ENCODE results near the gene ABCC4.
"Not testable (repeated sequence)": the region's sequence is repeated elsewhere in the genome, so short reads cannot be mapped to it uniquely, and the experiment has no call there.

Gene ABCC4

DNA sequence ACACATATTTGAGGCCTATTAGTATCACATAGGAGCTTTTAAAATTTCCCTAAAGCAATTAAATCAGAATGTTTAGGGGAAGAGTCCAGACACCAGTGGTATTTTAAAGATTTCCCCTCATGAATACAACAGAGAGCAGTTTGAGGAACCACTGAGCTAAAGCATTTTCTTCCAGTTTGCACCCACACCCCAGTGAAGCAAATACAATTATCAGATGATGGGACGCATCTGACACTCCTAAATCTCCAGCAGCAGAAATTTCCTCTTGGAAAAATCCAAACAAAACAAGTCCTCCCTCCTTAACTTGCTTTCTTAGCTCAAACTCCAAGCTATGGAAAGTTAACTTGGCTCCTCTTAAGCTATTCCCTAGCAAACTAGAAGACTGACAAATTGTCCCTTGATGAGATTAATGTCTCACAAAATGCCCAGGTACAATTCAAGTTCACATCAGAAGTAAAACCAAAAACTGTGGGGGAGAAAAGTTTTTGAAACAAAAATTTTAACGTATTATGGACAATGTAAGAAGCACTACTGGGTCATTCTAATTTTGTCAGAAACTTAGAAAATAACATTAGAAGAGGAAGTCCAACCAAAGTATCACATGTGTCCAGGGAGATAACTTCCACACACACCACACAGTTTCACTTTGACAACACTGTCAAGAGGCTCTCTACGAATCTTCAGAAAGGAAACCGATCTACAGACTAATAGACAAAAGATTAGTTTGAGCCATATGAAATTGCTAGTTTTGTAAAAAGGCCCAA, 74.1 kb downstream of the ABCC4 start:
- no peak for DNase-seq (ENCODE audit: low read depth)

DNA sequence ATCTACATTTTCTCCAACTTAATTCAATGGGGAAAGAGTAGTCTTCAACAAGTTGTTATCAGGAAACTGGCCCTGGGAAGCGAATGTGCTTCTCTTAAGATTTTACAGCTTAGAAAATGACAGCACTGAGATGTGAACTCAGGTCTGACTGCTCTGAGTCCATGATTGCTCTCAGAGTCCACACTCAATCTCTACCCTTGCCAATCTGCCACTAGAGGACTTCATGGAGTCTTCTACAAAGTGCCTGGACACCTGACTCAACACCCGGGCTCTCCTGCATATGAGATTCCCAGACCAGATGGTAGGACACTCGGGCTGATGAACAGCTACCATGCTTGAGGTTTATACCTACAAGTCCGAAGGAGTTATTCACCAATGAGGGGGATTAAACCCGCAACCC, 74.8 kb downstream of the ABCC4 start:
- no peak for DNase-seq (ENCODE audit: low read depth)

DNA sequence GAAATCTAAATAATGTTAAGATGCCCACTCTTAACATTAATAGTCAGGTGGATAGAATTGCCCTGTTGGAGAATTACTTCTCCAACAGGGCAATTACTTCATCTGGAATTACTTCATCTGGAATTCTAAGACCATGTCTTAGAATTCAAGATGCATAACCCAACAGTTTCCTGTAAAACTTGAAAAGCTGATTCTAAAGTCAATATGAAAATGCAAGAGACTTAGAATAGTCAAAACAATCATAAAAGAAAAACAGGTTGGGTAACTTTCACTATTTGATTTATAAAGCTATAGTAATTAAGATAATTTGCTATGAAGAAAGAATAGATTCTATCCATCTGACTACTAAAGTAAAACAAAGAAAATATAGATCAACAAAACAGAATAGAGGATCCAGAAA, 75.2 kb downstream of the ABCC4 start:
- no peak for DNase-seq (ENCODE audit: low read depth)

DNA sequence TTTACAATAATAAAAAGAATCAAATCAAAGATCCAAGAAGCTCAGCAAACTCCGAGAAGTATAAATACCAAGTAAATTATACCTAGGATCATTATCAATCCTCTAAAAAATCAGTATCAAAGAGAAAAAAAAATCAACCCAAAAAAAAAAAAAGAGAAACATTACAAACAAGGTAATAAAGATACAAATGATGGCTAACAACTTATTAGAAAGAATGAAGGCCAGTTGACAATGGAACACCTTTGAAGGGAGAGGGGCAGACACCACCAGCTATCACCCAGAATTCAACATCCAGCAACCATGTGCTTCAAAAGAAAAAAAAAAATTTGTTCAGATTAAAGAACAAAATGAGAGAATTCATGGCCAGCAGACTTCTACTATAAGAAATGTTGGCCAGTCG, 77.2 kb downstream of the ABCC4 start:
- DNase-seq (ENCODE audit: low read depth): no peak

DNA sequence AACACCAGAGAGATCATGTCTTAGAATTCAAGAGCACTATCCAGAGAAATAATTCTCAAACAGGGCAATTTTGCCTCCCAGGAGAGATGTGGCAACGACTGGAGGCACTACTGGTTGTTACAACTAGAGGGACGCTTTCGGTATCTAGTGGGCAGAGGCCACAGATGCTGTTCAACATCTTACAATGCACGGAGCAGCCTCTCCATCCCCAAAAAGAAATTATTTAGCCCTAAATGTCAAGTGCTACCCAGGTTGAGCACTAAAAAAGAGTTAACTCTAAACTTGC, 78.6 kb downstream of the ABCC4 start:
- no peak for DNase-seq (ENCODE audit: low read depth)

DNA sequence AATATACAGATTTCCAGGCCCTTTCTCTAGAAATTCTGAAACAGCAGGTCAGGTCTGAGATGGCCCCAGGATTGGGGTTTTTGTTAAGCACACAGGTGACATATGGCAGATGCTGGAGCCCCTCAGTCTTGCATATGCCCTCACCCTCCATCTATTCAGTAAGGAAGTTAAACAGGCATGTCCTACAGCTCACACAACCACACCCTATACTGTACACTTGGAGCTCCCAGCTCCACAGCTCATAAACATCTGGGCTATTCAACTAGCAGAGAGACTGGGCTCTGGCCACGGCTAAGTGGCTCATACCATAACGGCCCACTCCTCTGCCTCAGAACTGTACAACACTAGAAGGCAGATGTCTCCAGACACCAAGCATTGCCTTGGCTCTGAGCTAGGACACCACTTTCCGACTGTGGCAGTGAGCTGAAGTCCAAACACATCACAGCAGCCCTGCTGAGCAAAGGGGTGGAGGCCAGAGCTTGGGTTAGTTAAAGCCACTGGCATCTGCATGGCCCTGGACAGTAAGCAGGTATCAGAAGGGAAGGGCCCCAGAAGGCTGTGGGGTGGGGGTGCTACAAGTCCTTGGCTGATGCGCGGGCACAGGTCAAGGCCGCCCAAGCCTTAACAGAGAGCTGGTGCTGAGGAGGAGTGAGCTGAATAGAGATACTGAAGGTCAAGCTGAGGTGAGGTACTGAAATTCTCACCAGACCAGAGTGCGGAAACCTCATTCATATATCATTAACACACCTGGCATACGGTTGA, 79.1 kb downstream of the ABCC4 start:
- DNase-seq (ENCODE audit: low read depth): no peak

DNA sequence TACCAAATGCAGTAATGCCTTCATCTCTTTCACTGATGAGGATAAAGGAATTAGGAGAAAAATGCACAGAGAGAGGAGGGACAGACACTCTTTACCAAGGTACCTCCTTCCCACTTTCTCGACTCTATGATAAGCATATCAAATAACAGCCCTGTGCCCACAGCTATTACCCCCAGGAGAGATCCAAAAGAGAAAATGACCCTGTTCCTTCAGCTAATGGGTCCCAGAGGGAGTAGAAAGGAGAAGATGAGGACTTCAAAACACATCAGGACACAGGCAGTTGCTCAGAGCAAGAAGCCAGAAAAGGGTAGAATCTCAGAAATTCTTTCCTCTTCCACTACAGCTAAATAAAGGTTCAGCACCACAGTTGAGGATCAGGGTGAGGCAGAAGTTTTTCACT, 80.6 kb downstream of the ABCC4 start:
- no peak for DNase-seq (ENCODE audit: low read depth)

DNA sequence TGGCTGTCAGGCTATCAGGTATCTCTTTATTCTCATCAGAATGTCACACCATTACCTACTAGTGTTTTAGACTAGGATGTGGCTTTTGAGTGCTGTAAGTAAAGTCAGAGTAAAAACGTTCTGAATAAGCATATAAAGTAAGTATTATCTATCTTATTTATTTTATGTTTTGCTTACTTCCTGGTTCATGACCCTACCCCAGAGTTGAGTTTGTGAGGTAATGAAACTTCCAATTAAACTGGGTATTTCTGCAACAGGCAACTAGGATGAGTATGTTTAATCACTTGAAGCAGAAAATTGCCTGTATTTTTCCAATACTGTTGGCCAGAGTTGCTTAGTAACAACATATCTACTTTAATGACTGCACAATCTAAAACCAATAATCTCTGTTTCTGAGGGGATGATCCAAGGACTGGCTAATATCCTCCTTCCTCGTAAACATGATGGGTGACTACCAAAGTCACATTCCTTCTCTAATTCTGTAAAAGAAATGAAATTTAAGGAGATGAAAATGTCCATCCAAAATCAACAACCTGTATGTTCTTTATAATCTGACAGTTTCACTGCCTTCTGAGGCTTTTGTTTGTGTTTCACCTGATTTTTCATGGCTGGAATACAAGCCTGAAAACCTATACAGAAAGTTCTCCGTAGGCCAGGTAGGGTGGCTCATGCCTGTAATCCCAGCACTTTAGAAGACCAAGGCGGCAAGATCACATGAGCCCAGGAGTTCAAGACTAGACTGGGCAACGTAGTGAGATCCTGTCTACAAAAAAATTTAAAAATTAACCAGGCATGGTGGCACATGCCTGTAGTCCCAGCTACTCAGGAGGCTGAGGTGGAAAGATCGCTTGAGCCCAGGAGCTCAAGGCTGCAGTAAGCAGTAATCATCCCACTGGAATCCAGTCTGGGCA, 83.1 kb downstream of the ABCC4 start:
- DNase-seq (ENCODE audit: low read depth): no peak

DNA sequence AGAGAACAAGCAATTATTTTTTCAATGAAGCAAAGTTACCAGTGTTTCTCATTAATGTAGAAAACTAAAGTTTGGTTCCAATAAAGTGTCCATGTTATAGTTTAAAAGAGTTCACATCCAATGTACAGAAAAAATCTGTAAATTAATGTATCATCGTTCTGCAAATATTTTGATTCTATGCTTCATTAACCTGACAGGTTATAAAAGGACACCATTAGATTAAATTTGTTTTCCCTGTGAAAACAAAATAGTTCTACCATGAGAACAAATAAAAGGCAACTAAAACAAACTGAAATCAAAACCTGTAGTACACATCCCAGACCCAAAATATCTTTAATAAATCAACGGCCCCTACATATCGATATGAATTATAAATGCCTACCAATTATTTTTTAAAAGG, 85.1 kb downstream of the ABCC4 start:
- no peak for DNase-seq (ENCODE audit: low read depth)

DNA sequence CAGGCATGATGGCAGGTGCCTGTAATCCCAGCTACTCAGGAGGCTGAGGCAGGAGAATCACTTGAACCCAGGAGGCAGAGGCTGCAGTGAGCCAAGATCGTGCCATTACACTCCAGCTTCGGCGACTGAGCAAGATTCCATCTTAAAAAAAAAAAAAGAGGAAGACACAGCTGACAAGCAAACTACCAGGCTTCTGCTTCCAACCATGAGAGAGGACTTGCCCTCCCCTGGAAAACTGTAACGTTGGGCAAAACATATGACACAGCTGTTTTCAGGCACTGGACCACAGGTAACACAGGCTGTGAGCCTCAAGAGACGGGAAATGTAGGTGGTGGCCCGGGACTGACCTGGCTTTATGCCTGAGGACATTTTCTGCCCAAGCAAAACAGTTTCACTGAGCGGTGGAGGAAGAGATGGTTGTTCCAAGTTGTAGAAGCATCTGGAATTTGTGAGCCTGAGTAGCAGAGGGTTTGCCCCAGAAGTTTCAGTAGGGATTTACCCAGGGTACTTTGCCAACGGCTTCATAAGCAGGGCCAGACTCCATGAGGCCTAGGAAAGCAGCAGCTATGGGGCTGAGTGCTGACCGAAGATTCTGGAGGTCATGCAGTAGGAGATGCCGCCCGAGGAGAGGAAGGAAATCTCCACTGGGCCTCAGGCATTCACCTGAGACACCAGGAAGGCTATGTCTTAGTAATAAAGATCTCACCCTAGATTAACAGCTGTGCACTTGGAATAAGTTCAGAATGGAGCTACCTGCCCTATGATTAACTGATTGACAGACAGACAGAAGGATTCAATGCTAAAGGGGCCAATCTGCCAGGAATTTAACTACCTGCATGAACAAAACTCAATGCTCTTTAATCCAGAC, 88.0 kb downstream of the ABCC4 start:
- no peak for DNase-seq (ENCODE audit: low read depth)

DNA sequence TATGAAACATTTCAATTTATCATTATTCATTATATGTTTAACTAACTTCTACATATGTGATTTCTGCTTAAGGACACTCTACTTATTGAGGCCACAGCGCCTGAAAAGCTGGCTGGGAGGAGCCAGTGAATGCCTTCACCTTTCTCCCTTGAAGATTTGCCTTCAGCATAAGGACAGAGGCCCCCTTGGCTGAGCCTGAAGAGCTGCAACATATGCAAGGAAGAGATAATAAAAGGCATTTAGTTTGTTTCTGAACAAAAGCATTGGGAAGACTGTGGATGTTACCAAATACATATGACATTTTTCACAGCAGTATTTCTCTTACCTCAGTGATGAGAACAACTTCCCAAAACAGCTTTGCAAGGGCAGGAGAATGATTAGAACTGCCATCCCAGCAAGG, 92.1 kb downstream of the ABCC4 start:
- no peak for DNase-seq (ENCODE audit: low read depth)

DNA sequence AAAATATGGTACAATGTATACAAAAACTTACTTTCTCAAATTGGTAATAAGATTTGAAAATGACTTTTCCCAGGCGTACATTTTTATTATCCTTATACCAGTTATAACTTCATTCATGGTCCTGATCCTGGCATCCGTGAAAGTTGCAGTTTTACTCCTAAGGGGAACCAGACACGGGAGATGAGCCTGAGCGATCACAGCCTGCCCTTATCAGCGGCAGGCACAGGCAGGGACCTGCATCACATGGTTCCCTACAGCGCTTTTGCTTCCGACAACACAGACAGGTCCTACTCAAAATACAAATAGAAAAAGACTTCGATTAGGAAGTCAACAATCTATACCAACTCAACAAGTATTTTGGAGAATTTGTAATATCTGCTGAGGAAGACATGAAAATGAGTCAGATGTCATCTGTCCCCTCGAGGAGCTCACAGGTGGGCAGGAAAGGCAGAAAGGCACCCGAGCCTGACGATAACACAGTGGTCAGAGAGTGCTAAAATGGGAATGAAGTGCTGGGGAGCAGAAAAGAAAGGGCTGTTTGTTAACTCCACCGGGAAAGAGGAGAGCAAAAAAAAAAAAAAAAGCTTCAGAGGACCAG, 93.4 kb downstream of the ABCC4 start:
- DNase-seq (ENCODE audit: low read depth): no peak

DNA sequence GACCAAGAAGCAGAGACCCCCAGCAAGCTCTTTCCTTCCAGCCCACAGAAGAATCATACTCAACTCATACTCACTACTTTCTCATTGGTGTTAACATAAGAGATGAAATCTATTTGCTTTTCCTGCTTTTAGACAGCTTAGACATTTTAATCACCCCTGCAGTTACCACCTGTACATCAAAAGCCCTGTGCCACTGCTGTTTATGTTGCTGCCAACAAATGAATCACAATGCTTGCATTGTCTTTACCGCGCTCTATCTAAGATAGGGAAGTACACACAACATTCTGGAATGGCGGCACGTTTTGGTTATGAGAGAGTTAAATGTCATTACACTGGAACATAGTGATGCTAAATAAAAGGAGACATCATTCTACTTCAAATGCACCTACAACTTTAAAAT, 95.1 kb downstream of the ABCC4 start:
- DNase-seq (ENCODE audit: low read depth): no peak

DNA sequence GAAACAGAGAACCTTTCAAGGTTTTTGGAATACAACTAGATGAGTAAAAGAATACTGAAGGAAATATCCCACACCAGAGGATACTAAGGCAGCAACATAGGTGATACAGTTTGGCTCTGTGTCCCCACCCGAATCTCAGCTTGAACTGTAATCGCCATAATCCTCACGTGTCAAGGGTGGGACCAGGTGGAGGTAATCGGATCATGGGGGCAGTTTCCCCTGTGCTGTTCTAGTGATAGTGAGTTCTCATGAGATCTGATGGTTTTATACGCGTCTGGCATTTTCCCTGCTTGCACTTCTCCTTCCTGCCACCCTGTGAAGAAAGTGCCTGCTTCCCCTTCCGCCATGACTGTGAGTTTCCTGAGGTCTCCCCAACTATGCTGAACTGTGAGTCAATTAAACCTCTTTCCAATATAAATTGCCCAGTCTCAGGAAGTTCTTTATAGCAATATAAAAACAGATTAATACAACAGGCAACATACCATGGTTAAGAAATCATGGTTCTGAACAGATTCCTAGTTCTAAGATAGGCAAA, 97.0 kb downstream of the ABCC4 start:
- no peak for DNase-seq (ENCODE audit: low read depth)

DNA sequence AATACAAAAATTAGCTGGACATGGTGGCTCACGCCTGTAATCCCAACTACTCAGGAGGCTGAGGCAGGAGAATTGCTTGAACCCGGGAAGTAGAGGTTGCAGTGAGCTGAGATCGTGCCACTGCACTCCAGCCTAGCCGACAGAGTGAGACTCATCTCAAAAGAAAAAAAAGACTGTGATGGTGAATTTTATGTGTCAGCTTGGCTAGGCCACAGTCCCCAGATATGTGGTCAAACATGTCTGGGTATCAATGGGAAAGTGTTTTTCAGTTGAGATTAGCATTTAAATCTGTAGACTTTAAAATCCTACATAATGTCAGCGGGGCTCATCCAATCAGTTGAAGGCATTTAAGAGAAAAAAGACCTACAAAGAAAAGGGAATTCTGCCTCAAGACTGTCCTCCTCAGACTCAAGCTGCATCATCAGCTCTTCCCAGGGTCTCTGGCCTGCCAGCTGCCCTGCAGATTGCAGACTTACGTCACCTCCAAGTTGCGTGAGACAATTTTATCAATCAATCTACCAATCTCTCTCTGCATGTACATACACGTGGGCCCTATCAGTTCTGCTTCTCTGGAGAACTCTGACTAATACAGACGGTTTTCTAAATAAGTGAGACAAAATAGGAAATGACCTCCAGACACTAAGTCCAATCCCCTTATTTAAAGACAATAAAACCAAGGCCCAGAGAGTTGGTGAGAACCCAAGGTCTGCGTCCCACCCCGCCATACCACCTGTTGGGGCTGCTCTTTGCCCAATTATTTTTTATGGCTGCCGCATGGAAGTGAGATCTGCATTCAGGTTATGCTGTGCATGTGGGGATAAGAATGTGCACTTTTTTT, 99.2 kb downstream of the ABCC4 start:
- DNase-seq (ENCODE audit: low read depth): no peak

DNA sequence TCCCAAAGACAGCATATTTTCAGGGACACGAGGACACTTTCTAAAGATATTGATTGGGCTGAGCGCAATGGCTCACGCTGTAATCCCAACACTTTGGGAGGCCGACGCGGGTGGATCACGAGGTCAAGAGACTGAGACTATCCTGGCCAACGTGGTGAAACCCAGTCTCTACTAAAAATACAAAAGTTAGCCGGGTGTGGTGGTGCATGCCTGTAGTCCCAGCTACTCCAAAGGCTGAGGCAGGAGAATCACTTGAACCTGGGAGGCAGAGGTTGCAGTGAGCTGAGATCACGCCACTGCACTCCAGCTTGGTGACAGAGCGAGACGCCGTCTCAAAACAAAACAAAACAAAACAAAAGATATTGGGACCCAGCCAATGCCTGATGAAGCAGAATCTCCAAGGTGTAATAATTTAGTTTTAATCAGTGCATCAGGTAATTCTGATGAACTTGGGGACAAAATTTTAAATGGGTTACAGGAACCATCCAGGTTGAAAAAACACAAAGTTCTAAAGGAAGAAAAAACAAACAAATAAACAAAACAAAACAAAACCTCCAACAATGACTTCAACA, 100.8 kb downstream of the ABCC4 start:
- not testable (repeated sequence) for DNase-seq (ENCODE audit: low read depth)

DNA sequence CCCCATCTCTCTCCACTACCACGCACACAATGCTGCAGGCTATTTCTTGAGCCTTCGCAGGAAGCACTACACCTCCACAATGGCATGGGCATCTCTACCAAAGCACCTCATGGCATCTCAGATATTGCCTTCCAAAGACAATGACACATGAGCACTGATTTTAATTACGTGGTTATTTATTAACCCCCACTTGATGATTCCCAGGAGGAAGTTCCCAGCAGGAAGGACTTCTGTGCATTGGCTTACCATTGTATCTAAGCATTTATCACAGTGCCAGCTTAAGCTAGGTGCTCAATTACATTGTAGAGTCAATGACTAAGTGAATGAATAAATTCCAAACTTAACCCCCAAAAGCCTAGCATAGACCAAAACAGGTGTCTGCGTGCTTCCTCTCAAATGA, 101.4 kb downstream of the ABCC4 start:
- DNase-seq (ENCODE audit: low read depth): no peak

DNA sequence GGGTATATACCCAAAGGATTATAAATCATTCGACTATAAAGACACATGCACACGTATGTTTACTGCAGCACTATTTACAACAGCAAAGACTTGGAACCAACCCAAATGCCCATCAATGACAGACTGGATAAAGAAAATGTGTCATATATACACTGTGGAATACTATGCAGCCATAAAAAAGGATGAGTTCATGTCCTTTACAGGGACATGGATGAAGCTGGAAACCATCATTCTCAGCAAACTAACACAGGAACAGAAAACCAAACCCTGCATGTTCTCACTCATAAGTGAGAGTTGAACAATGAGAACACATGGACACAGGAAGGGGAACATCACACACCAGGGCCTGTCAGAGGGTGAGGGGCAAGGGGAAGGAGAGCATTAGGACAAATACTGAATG, 102.6 kb downstream of the ABCC4 start:
- not testable (repeated sequence) for DNase-seq (ENCODE audit: low read depth)

DNA sequence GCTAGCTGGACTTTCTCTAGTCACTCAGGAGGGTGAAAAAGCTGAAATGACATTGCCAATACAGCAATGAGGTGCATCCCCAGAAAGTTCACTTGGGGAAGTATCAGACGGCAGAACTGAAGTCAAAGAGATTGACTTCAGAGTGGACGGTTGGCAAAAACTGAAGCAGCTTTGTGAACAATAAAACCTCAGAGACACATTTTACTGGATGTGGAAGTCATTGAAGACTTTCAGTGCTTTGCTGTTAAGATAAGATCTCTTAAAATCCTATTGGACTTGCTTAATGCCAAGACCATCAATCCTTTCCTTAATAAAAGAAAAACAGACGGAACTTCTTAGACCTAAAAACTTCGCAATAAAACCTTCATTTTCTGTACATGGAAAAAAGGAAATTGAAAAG, 103.7 kb downstream of the ABCC4 start:
- DNase-seq (ENCODE audit: low read depth): no peak

DNA sequence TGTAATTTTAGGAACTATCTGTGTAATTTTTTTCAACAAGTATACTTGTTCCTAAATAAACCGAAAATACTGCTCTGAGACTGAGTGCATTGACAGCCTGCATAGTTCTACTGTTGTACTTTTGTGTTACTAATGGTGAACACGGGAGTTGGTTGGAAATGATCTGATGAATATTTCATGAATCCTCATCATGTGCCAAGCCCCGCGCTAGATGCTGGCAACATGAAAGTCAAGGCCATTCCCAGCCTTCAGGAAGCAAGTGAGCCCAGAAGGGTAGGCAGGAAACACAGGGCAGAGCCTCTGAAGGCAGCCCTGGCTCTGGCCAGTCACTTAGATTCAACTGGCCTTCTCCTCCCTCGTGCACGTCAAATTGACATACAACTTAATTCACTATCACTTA, 106.1 kb downstream of the ABCC4 start:
- no peak for DNase-seq (ENCODE audit: low read depth)
